ENCODE results near the gene ESD. TPM values are rescaled to one million over a fixed set of nuclear protein-coding genes. Genes with fewer than 3 reads are reported as not detected.
"Not testable (repeated sequence)": the region's sequence is repeated elsewhere in the genome, so short reads cannot be mapped to it uniquely, and the experiment has no call there.

Gene ESD
- total RNA-seq, 4 donors from 2014 or later = 74.3 to 144 (median 124) TPM

DNA sequence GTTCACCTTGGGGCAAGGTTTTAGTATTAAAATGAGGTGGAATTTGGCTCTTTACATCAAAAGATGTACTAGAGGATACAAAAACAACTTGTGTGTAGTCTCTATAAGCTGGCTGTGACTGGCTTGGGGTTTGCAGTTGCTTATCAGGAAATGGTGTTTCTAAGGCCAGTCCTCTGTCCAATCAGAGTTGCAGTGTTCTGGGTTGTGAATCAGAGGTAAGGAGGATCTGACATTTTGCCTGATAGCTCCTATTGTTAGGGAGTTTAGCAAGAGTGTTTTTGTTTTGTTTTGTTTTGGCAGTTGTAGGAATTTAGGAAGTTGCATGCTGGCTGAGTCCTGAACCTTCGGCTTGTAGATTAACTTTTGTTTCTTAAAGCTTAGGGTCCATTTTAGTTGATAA, 20.1 kb upstream of the ESD start:
- H3K27me3 ChIP-seq = no peaks in the 10 kb centered on the region
- no peaks in the 10 kb centered on the region for H3K4me1 ChIP-seq
- H3K27ac ChIP-seq = no peak overlapping the region

DNA sequence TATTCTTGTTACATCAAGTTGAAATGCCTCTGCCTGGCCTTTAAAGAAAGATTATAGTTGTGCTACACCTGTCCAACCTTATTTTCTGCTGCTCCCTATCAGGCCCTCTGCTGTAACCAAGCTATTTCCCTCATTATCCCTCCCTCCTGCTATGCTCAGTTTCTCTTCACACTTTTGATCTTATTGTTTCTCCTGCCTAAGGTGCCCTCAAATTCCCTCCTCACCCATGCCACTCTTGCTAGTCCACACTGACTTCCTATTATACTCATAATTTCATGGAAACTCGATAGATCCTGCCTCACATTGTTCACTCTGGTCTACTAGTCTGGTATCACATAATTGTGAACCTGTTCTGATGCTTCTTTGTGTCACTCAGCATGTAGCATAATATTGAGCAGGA, 19.4 kb upstream of the ESD start:
- Histone ChIP-seq H3K9me3 (peaks cover 0 to 7% of the 10 kb centered on the region in 2 donors), H3K36me3 (no peaks in the 10 kb centered on the region), H3K27me3 (no peaks in the 10 kb centered on the region), H3K4me3 (no peak overlapping the region), H3K4me1 (no peaks in the 10 kb centered on the region), H3K27ac (no peak overlapping the region)
- no peak for DNase-seq
- intact Hi-C loops (cut with DNase I; ENCODE audit: low total_unique reads) = no loop called here
- TF ChIP-seq, protein P1, sequence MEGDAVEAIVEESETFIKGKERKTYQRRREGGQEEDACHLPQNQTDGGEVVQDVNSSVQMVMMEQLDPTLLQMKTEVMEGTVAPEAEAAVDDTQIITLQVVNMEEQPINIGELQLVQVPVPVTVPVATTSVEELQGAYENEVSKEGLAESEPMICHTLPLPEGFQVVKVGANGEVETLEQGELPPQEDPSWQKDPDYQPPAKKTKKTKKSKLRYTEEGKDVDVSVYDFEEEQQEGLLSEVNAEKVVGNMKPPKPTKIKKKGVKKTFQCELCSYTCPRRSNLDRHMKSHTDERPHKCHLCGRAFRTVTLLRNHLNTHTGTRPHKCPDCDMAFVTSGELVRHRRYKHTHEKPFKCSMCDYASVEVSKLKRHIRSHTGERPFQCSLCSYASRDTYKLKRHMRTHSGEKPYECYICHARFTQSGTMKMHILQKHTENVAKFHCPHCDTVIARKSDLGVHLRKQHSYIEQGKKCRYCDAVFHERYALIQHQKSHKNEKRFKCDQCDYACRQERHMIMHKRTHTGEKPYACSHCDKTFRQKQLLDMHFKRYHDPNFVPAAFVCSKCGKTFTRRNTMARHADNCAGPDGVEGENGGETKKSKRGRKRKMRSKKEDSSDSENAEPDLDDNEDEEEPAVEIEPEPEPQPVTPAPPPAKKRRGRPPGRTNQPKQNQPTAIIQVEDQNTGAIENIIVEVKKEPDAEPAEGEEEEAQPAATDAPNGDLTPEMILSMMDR (IDR thresholded peaks at IDR 0.05) = no peak
- TF ChIP-seq POLR2A (IDR thresholded peaks at IDR 0.05) = no peak

More for the DNA sequence above, 20.1 kb upstream of the ESD start:
- no peaks in the 10 kb centered on the region for H3K36me3 ChIP-seq
- intact Hi-C loops (cut with DNase I; ENCODE audit: low total_unique reads) = no loop called here
- no peak overlapping the region for H3K4me3 ChIP-seq
- TF ChIP-seq POLR2A (IDR thresholded peaks at IDR 0.05) = no peak
- TF ChIP-seq, protein P1 (IDR thresholded peaks at IDR 0.05) = no peak
- no peak for DNase-seq
- peaks cover 0 to 5% of the 10 kb centered on the region in 2 donors for H3K9me3 ChIP-seq

DNA sequence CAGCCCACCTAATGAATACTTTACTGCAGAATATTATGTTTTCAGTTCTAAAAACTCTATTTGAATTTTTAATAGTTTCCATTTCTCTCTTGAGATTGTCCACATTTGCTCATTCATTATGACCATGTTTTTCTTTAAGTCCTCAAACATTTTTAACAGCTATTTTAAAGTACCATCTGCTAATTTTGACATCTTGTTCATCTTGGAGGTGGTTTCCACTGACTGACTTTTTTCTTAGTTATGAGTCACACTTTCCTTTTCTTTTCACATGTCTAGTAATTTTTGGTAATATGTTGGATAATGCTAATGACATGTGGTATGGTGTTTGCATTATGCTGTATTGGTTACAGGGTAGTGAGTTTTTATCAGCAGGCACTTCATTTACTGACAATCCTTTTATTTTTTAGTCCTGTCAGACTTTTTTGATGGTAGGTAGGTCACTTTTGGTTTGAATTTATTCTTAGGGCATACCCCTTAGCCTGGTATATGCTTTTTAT, 15.4 kb upstream of the ESD start:
- H3K27ac ChIP-seq = no peak overlapping the region
- TF ChIP-seq, protein P1 (IDR thresholded peaks at IDR 0.05) = no peak
- no peak for TF ChIP-seq POLR2A (IDR thresholded peaks at IDR 0.05)
- no peaks in the 10 kb centered on the region for H3K27me3 ChIP-seq
- no peaks in the 10 kb centered on the region for H3K36me3 ChIP-seq
- H3K4me3 ChIP-seq = no peak overlapping the region
- intact Hi-C loops (cut with DNase I; ENCODE audit: low total_unique reads) = no loop called here
- peaks cover 0 to 7% of the 10 kb centered on the region in 2 donors for H3K9me3 ChIP-seq
- no peak for DNase-seq
- H3K4me1 ChIP-seq = no peaks in the 10 kb centered on the region

DNA sequence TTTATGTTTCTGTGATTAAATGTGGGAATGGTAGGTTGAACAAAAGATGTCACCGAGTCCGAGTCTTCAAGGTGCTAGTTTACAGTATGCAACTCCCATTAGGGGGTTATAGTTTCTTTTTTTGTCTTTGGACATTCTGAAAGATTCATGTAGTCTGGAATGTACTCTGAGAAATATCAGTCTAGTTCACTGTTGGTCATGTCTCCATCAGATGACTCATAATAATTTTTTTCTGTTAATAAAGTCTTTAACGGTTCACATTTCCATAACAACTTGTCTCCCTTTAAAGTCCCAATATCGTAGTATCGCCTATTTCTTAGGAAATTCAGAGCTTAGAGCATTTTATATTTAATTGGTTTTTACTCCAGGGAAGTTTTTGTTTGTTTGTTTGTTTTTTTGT, 13.5 kb upstream of the ESD start:
- Histone ChIP-seq H3K4me3 (no peak overlapping the region), H3K36me3 (no peaks in the 10 kb centered on the region), H3K9me3 (peaks cover 0 to 7% of the 10 kb centered on the region in 2 donors), H3K27me3 (no peaks in the 10 kb centered on the region), H3K27ac (no peak overlapping the region), H3K4me1 (no peaks in the 10 kb centered on the region)
- no peak for TF ChIP-seq POLR2A (IDR thresholded peaks at IDR 0.05)
- TF ChIP-seq, protein P1 (IDR thresholded peaks at IDR 0.05) = no peak
- DNase-seq = no peak
- intact Hi-C loops (cut with DNase I; ENCODE audit: low total_unique reads) = no loop called here

DNA sequence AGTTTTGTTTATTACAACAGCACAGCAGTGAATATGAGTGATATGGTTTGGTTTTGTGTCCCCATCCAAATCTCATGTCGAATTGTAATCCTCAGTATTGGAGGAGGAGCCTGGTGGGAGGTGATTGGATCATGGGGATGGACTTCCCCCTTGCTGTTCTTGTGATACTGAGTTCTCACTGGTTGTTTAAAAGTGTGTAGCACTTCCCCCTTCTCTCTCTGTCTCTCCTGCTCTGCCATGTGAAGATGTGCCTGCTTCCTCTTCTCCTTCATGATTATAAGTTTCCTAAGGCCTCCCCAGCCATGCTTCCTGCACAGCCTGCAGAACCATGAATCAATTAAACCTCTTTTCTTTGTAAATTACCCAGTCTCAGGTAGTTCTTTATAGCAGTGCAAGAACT, 8.0 kb upstream of the ESD start:
- DNase-seq; intact Hi-C loops (cut with DNase I; ENCODE audit: low total_unique reads); H3K27me3 ChIP-seq; H3K9me3 ChIP-seq; H3K4me1 ChIP-seq; H3K27ac ChIP-seq; H3K4me3 ChIP-seq; H3K36me3 ChIP-seq: not testable (repeated sequence)

DNA sequence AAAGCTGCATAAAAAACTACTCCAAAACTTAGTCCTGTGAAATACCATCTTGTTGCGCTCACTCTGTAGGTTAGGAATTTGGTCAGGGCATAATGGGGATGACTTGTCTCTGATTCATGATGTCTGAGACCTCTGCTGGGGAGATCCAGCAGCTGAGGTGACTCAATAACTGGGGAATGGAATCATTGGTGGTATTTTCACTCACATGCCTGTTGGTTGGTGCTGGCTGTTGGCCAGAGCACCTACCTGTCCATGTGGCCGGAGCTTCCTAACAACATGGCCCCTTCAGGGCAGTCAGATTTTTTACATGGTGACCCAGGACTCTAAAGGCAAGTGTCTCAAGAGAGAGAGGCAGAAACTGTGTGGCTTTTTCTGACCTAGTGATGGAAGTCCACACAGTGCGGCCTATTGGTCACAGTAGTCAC, 7.4 kb upstream of the ESD start:
- H3K27ac ChIP-seq = no peak overlapping the region
- intact Hi-C loops (cut with DNase I; ENCODE audit: low total_unique reads) = no loop called here
- H3K4me3 ChIP-seq = no peak overlapping the region
- H3K36me3 ChIP-seq = no peaks in the 10 kb centered on the region
- no peaks in the 10 kb centered on the region for H3K9me3 ChIP-seq
- H3K27me3 ChIP-seq = no peaks in the 10 kb centered on the region
- no peak for TF ChIP-seq POLR2A (IDR thresholded peaks at IDR 0.05)
- TF ChIP-seq, protein P1 (IDR thresholded peaks at IDR 0.05) = no peak
- H3K4me1 ChIP-seq = no peaks in the 10 kb centered on the region
- no peak for DNase-seq
